DMS53 (cell line): ENCODE data around the gene CACNA2D3.

Experiments
- DNase-seq: peaks from one replicate; lab custom pipeline; 2025; lab: John Stamatoyannopoulos, UW

CACNA2D3 gene

GRCh38 chr3:54847361-54847760, 725.0 kb downstream of the CACNA2D3 start:
- DNase-seq: no peak

GRCh38 chr3:54849360-54849759, 727.0 kb downstream of the CACNA2D3 start:
- no peak for DNase-seq

GRCh38 chr3:54850484-54851018, 728.2 kb downstream of the CACNA2D3 start:
- no peak for DNase-seq

- peak; percentile 55 for DNase-seq
Observed at GRCh38 chr3:54853573-54854404, 731.4 kb downstream of the CACNA2D3 start.

- no peak for DNase-seq
Observed at GRCh38 chr3:54856271-54856670, 733.9 kb downstream of the CACNA2D3 start.

GRCh38 chr3:54857343-54857742, 735.0 kb downstream of the CACNA2D3 start:
- no peak for DNase-seq

GRCh38 chr3:54858093-54858785, 735.9 kb downstream of the CACNA2D3 start:
- DNase-seq: no peak

- no peak for DNase-seq
Observed at GRCh38 chr3:54859184-54859583, 736.8 kb downstream of the CACNA2D3 start.

- DNase-seq: no peak
Observed at GRCh38 chr3:54861248-54862067, 739.1 kb downstream of the CACNA2D3 start.

GRCh38 chr3:54862526-54862925, 740.2 kb downstream of the CACNA2D3 start:
- DNase-seq: no peak

- no peak for DNase-seq
Observed at GRCh38 chr3:54863366-54863765, 741.0 kb downstream of the CACNA2D3 start.

- no peak for DNase-seq
Observed at GRCh38 chr3:54863786-54864185, 741.4 kb downstream of the CACNA2D3 start.

- no peak for DNase-seq
Observed at GRCh38 chr3:54865316-54865715, 743.0 kb downstream of the CACNA2D3 start.

GRCh38 chr3:54866251-54866650, 743.9 kb downstream of the CACNA2D3 start:
- DNase-seq: no peak

GRCh38 chr3:54870423-54870822, 748.1 kb downstream of the CACNA2D3 start:
- peak; percentile 50 for DNase-seq

GRCh38 chr3:54871867-54872266, 749.5 kb downstream of the CACNA2D3 start:
- no peak for DNase-seq

GRCh38 chr3:54873059-54874010, 751.0 kb downstream of the CACNA2D3 start:
- DNase-seq: peak; percentile 65

- DNase-seq: no peak
Observed at GRCh38 chr3:54874816-54875556, 752.6 kb downstream of the CACNA2D3 start.

GRCh38 chr3:54875596-54876268, 753.4 kb downstream of the CACNA2D3 start:
- no peak for DNase-seq

- no peak for DNase-seq
Observed at GRCh38 chr3:54876694-54877093, 754.3 kb downstream of the CACNA2D3 start.
